Transverse colon (tissue), 4 donors: ENCODE results near the gene GPS1. TPM values are rescaled to one million over a fixed set of nuclear protein-coding genes. Genes with fewer than 3 reads are reported as not detected.

ENCODE experiments used
- DNase-seq: peaks from one replicate; pipeline ENCODE4 v3.0.0-alpha.2; 2019
- H3K27ac ChIP-seq, 4 donors: fragments of 200-600 bp; sonication (generic); 2 replicates each; pipeline ENCODE4 v1.5.1; 2016 to 2018; ENCODE audit warnings: inconsistent platforms in 4 of 4
- H3K27me3 ChIP-seq: fragments of 200-600 bp; sonication (generic); 2 replicates; pipeline ENCODE4 v1.5.1; 2017; ENCODE audit warnings: inconsistent platforms
- H3K36me3 ChIP-seq, 4 donors: fragments of 200-600 bp; sonication (generic); 2 replicates each; pipeline ENCODE4 v1.5.1; 2017 to 2019; ENCODE audit warnings: inconsistent platforms in 4 of 4
- H3K4me1 ChIP-seq, 4 donors: fragments of 200-600 bp; sonication (generic); 2 replicates each; pipeline ENCODE4 v1.5.1; 2017 to 2020; ENCODE audit warnings: inconsistent platforms in 4 of 4
- H3K4me3 ChIP-seq, 4 donors: fragments of 200-600 bp; sonication (generic); 1 replicate in 1 of 4; 2 replicates in 3 of 4; pipeline versions ENCODE4 v1.5.1 to v1.6.1; 2017 to 2019; ENCODE audit warnings: inconsistent platforms in 4 of 4
- H3K9me3 ChIP-seq, 2 donors: fragments of 200-600 bp; sonication (generic); 2 replicates each; pipeline ENCODE4 v1.5.1; 2017 to 2019; ENCODE audit warnings: inconsistent platforms in 2 of 2
- EP300 ChIP-seq: sonication (generic); formaldehyde crosslinking; IDR thresholded peaks from one replicate; pipeline ENCODE4 v1.6.1; 2017; ENCODE audit warnings: antibody characterized with exemption, low read depth
- POLR2A ChIP-seq: fragments of 450-650 bp; IDR thresholded peaks from one replicate; pipeline ENCODE4 v1.6.1; 2016; ENCODE audit warnings: antibody characterized with exemption, mild to moderate bottlenecking, moderate library complexity
- POLR2AphosphoS5 ChIP-seq, 3 donors: sonication (generic); formaldehyde crosslinking; IDR thresholded peaks; one replicate each; pipeline ENCODE4 v1.6.1; 2016; ENCODE audit warnings: antibody characterized with exemption in 3 of 3
- WGBS, 2 donors: methylation state at CpG; one replicate each; pipeline ENCODE4 v1.1.5; 2018; ENCODE audit warnings: low coverage in 1 of 2; 5-methylcytosine and 5-hydroxymethylcytosine counted together
- in situ Hi-C, 4 donors: fragments of 200-750 bp; cut with MboI; loops; one replicate each; pipeline versions ENCODE4 v1.15.0 to v1.15.1; 2017; ENCODE audit warnings: low sequenced_read_pairs in 3 of 4, low pct_ligation_motif_present in 1 of 4, low pct_unique_long_range_greater_than_20kb in 1 of 4
- intact Hi-C: fragments of 100-400 bp; cut with DNase I; formaldehyde crosslinking; loops from one replicate; pipeline ENCODE4 v1.15.1; 2023; ENCODE audit warnings: low total_unique reads
- total RNA-seq, 4 donors: library from RNA; depleted of rRNA; stranded (reverse); fragments of >200 nt; gene quantifications; one replicate each; pipeline ENCODE4 v1.1.0, GENCODE V29; 2016
- TF ChIP-seq, protein P1 (sequence below), 5 experiments: fragments of 200-600 bp in 3 of 5; fragments of 450-650 bp in 2 of 5; sonication (generic) in 3 of 5; IDR thresholded peaks; 1 replicate in 2 of 5; 2 replicates in 3 of 5; pipeline ENCODE4 v1.5.1; 2016 to 2017; ENCODE audit warnings: antibody characterized with exemption in 5 of 5, inconsistent platforms in 3 of 5, mild to moderate bottlenecking in 2 of 5, moderate library complexity in 1 of 5

Gene GPS1
- total RNA-seq, 4 donors from 2014 or later, result 42.0 to 160 (median 85.5) TPM

DNA sequence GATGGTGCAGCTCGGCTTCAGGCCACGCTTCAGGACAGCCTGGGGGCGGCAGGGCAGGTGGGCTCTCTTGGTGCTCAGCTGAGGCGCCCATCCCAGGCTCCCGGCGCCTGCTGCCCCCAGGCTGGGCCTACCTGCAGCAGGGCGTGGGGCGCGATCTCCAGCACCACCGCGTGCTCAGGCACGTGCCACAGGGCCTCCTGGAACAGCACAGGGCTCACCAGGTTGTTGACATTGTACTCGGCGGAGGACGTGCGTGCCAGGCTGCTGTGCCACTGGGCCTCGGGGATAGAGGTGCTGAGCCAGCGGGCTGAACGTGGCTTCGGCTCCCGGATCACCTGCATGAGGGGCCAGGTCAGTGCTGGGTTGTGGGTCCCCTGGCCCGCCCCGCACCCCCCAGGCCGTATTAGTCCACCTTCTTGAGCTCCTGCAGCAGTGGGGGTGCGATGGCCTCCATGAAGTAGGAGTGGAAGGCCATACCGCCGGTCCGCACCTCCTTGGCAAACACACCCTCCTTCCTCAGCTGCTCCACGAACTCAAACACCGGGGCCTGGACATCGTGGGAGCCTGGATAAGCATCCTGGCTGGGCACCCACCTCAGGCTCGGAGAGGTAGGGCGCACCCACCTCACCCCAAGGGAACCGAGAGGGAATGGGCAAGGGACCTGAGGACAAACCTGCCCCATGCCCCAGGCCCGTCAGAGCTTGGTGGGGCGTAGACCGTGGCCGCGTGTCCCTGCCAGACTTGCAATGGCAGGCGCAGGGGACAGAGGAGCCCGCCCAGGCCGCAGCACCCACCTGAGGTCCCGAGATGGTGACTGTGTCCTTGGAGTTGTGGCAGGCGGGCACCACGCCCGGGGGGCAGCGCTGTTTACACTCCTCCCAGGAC lies 37.4 kb downstream of the GPS1 start:
- Histone ChIP-seq H3K9me3 (no peaks in the 10 kb centered on the region), H3K27me3 (no peaks in the 10 kb centered on the region), H3K36me3 (peaks cover 0 to 98% (median 37%) of the 10 kb centered on the region in 4 donors), H3K27ac (no peak overlapping the region), H3K4me3 (no peak overlapping the region), H3K4me1 (no peaks in the 10 kb centered on the region)
- intact Hi-C loops, result no loop called here
- in situ Hi-C loops, result no loop called here
- 95% methylated on average over 40 of the region's 47 CpGs; no CpG with 5 or more reads in 1 of the 2 donors for WGBS, 2 donors
- DNase-seq, result no peak
- TF ChIP-seq POLR2A (no peak), POLR2AphosphoS5 (IDR thresholded peaks at IDR 0.05) (no peak), EP300 (no peak)
- TF ChIP-seq, protein P1, sequence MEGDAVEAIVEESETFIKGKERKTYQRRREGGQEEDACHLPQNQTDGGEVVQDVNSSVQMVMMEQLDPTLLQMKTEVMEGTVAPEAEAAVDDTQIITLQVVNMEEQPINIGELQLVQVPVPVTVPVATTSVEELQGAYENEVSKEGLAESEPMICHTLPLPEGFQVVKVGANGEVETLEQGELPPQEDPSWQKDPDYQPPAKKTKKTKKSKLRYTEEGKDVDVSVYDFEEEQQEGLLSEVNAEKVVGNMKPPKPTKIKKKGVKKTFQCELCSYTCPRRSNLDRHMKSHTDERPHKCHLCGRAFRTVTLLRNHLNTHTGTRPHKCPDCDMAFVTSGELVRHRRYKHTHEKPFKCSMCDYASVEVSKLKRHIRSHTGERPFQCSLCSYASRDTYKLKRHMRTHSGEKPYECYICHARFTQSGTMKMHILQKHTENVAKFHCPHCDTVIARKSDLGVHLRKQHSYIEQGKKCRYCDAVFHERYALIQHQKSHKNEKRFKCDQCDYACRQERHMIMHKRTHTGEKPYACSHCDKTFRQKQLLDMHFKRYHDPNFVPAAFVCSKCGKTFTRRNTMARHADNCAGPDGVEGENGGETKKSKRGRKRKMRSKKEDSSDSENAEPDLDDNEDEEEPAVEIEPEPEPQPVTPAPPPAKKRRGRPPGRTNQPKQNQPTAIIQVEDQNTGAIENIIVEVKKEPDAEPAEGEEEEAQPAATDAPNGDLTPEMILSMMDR (IDR thresholded peaks at IDR 0.05), result no peak

DNA sequence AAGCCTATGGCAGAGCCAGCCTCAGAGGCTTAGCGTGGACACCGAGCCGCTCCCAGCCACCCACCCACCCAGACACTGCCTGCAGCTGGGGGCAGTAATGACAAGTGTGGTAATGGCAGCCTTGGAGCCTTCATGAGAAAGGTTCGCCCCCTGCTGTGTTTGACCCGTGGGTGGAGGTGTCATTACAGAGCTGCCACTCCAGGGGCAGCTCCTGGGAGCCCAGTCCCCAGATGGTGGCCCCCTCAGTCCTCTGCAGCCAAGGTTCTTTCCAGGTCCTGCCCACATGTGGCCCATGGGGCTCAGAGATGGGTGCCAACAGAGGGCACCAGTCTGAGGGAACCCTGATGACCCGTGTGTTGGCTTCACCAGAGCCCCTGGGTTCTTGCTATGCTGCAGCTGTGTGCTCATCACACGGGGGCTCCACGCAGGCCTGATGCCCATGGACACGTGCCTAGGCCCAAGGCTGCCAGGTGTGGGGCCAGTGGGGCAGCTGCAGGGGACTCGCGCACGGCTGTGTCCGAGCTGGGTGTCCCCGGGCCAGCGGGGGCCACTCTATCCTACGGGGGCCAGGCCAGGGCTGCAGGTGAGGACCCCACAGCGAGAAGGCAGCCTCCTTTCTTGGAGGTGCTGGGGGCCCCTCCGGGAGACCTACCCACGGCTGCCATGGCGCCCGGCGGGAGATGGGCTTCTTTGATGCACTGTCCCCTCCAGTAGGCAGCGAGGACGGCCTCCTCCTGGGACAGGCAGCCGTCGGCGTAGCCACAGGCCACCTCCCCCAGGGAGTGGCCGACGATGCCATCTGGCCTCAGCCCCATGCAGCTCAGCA lies 38.2 kb downstream of the GPS1 start:
- Histone ChIP-seq H3K36me3 (peaks cover 0 to 91% (median 40%) of the 10 kb centered on the region in 4 donors), H3K4me1 (no peaks in the 10 kb centered on the region), H3K27ac (no peak overlapping the region), H3K4me3 (no peak overlapping the region), H3K9me3 (no peaks in the 10 kb centered on the region), H3K27me3 (no peaks in the 10 kb centered on the region)
- in situ Hi-C loops (no loop called here), intact Hi-C loops (no loop called here)
- TF ChIP-seq, protein P1 (IDR thresholded peaks at IDR 0.05), result no peak
- WGBS, 2 donors, result 96% methylated on average over 17 of the region's 29 CpGs; no CpG with 5 or more reads in 1 of the 2 donors
- DNase-seq, result no peak

DNA sequence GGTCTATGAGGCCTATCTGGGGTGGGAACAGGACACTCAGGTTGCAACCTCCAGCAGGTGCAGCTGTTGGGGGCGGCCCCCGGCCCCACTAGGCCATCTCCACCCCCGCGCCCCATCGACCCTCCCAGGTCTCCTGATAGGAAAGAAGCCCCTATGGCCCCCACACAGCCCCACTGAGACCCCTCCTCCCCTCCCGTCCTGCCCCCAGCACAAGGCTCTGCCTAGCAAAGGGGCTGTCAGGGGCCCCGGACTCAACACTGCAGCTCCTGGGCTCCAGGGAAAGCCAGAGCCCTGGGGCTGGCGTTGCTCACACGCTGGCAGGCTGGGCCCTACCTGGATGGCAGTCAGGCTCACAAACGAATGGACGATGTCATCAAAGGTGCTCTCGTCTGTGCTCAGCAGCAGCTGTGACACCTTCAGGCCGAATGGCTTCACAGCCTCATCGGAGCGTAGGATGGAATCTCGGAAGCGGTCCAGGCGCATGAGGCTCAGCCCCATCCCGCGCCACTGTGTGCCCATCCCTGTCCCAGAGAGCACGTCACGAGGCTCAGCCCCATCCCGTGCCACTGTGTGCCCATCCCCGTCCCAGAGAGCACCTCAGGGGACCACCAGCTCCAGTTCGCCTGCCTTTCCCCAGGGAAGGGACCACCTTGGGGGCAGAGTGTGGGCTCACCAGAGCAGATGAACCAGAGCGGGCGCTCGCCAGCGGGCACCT lies 39.0 kb downstream of the GPS1 start:
- DNase-seq, result no peak
- WGBS, 2 donors, result 93% methylated on average over 29 of the region's 29 CpGs; no CpG with 5 or more reads in 1 of the 2 donors
- no peak overlapping the region for H3K27ac ChIP-seq
- H3K27me3 ChIP-seq, result no peaks in the 10 kb centered on the region
- no peak overlapping the region for H3K4me3 ChIP-seq
- H3K36me3 ChIP-seq, result peaks cover 0 to 83% (median 41%) of the 10 kb centered on the region in 4 donors
- in situ Hi-C loops (no loop called here), intact Hi-C loops (no loop called here)
- no peaks in the 10 kb centered on the region for H3K4me1 ChIP-seq
- TF ChIP-seq POLR2A, result no peak
- no peak for TF ChIP-seq EP300
- TF ChIP-seq, protein P1 (IDR thresholded peaks at IDR 0.05), result no peak
- TF ChIP-seq POLR2AphosphoS5 (IDR thresholded peaks at IDR 0.05), result no peak
- H3K9me3 ChIP-seq, result no peaks in the 10 kb centered on the region
